K562 (cell line): ENCODE results near the gene SKIC8. TPM values are rescaled to one million over a fixed set of nuclear protein-coding genes. Genes with fewer than 3 reads are reported as not detected.

Source experiments
- ELF4 ChIP-seq: fragments of 450-650 bp; formaldehyde crosslinking; IDR thresholded peaks from 2 replicates; pipeline ENCODE4 v1.4.0; 2022; ENCODE audit warnings: missing genetic modification characterization
- FOS ChIP-seq: IDR thresholded peaks from 3 replicates; pipeline ENCODE4 v1.6.1; 2011; ENCODE audit not compliant: insufficient read length; ENCODE audit errors: extremely low read depth
- GABPB2 ChIP-seq: fragments of 250-450 bp; sonication (Bioruptor Pico); conservative IDR thresholded peaks from 2 replicates; pipeline ENCODE4 v1.5.1; 2021; ENCODE audit warnings: mild to moderate bottlenecking
- MBD2 ChIP-seq: sonication (generic); IDR thresholded peaks from 2 replicates; pipeline ENCODE4 v1.6.1; 2016; ENCODE audit warnings: low read depth, borderline replicate concordance
- PBX2 ChIP-seq, 2 experiments: IDR thresholded peaks in 1 of 2; conservative IDR thresholded peaks in 1 of 2; 2 replicates each; pipeline ENCODE4 v1.6.1; 2016; ENCODE audit warnings: low read depth in 2 of 2, mild to moderate bottlenecking in 1 of 2, missing compliant biosample characterization in 1 of 2, missing genetic modification characterization in 1 of 2, moderate library complexity in 1 of 2
- TCF15 ChIP-seq: fragments of 250-450 bp; sonication (Bioruptor Pico); IDR thresholded peaks from 2 replicates; pipeline ENCODE4 v1.8.0; 2022; ENCODE audit warnings: moderate library complexity, mild to moderate bottlenecking, inconsistent platforms
- XRCC4 ChIP-seq: IDR thresholded peaks from one replicate; pipeline ENCODE4 v1.6.1; 2011; ENCODE audit not compliant: insufficient read depth, insufficient read length; ENCODE audit errors: extremely low read depth
- ZNF282 ChIP-seq: sonication (generic); formaldehyde crosslinking; IDR thresholded peaks from 2 replicates; pipeline ENCODE4 v1.8.1; 2023; ENCODE audit warnings: missing genetic modification reagents
- ZNF407 ChIP-seq: fragments of 450-650 bp; IDR thresholded peaks from 2 replicates; pipeline ENCODE4 v1.6.1; 2016; ENCODE audit warnings: low read depth
- ZNF507 ChIP-seq: conservative IDR thresholded peaks from 2 replicates; pipeline ENCODE4 v1.6.1; 2017; ENCODE audit warnings: missing genetic modification characterization, missing compliant biosample characterization
- ZNF518B ChIP-seq: fragments of 250-450 bp; sonication (Bioruptor Pico); IDR thresholded peaks from 2 replicates; pipeline ENCODE4 v1.5.0; 2021; ENCODE audit warnings: mild to moderate bottlenecking, moderate library complexity
- ZNF57 ChIP-seq: fragments of 450-650 bp; formaldehyde crosslinking; IDR thresholded peaks from 2 replicates; pipeline ENCODE4 v1.4.0; 2020; ENCODE audit warnings: mild to moderate bottlenecking, moderate library complexity
- polyA plus RNA-seq, 8 experiments: library from polyadenylated mRNA; depleted of rRNA in 4 of 8; stranded (reverse) in 5 of 8; unstranded in 3 of 8; fragments of >200 nt; fragmentation: Nextera tagmentation in 2 of 8; fragmentation: Illumina TruSeq in 1 of 8; extraction: Ambion mirVana in 2 of 8; extraction: Trizol in 1 of 8; gene quantifications; 2 replicates each; pipeline versions ENCODE4 v1.2.1 to v1.2.3, GENCODE V29; 2011 to 2014; ENCODE audit warnings: inconsistent platforms in 1 of 8, missing spikeins in 1 of 8
- total RNA-seq, 7 experiments: library from RNA; depleted of rRNA in 6 of 7; stranded (reverse); fragments of >200 nt in 6 of 7; fragmentation: Illumina TruSeq in 2 of 7; extraction: Trizol in 2 of 7; gene quantifications; 2 replicates each; pipeline versions ENCODE4 v1.2.1 to v1.2.3, GENCODE V29; 2011 to 2021; ENCODE audit warnings: low replicate concordance in 1 of 7

SKIC8 gene
- total and polyA plus RNA-seq, 9 of the 15 experiments (the other 6 are each of a cell fraction or from before 2014, with no cell fraction given), result 79.5 to 389 (median 146) TPM

GRCh38 chr15:78299101-78299930, at the start of gene SKIC8 (continued):
- no peak for TF ChIP-seq ZNF407
- TF ChIP-seq ZNF507, result no peak
- TF ChIP-seq XRCC4, result no peak
- TF ChIP-seq ZNF57 (CRISPR knock-in tag), result no peak
- TF ChIP-seq ELF4 (CRISPR knock-in tag), result no peak
- no peak for TF ChIP-seq ZNF282 (CRISPR knock-in tag)
- no peak for TF ChIP-seq GABPB2
- no peak for TF ChIP-seq FOS
- TF ChIP-seq PBX2 (CRISPR knock-in tag; IDR thresholded peaks at IDR 0.05; ENCODE audit: low read depth), result no peak
- TF ChIP-seq PBX2 (tag; conservative IDR thresholded peaks at IDR 0.05; ENCODE audit: low read depth), result no peak
- no peak for TF ChIP-seq ZNF518B (CRISPR knock-in tag)
- no peak for TF ChIP-seq TCF15 (CRISPR knock-in tag)
- TF ChIP-seq MBD2, result peak; percentile 52; the same call in 1 of the 2 replicates
